A549 (cell line): ENCODE results near the gene GINS1.

ENCODE experiments used
- BHLHE40 ChIP-seq: IDR thresholded peaks from 2 replicates; pipeline ENCODE4 v1.6.1; 2012; ENCODE audit warnings: low read depth, low read length, inconsistent platforms
- EP300 ChIP-seq, 2 experiments: fragments of >200 bp; sonication (Bioruptor Twin); formaldehyde crosslinking; IDR thresholded peaks; 2 replicates in 1 of 2; 3 replicates in 1 of 2; pipeline ENCODE4 v1.6.1; 2016 to 2017
- ESRRA ChIP-seq: fragments of 150-350 bp; IDR thresholded peaks from 2 replicates; pipeline ENCODE4 v1.6.1; 2014; ENCODE audit warnings: mild to moderate bottlenecking, low read length, borderline replicate concordance
- FOSL2 ChIP-seq, 2 experiments: fragments of 450-650 bp in 1 of 2; fragments of >200 bp in 1 of 2; sonication (Bioruptor Twin) in 1 of 2; formaldehyde crosslinking; IDR thresholded peaks; 2 replicates each; pipeline versions ENCODE4 v1.5.0 to v1.6.1; 2016 to 2020; ENCODE audit warnings: mild to moderate bottlenecking in 1 of 2, moderate library complexity in 1 of 2
- MAFK ChIP-seq: fragments of 450-650 bp; IDR thresholded peaks from 2 replicates; pipeline ENCODE4 v1.6.1; 2014; ENCODE audit not compliant: partially characterized antibody
- POLR2A ChIP-seq: IDR thresholded peaks from 2 replicates; pipeline ENCODE4 v1.6.1; 2012; ENCODE audit warnings: mild to moderate bottlenecking, low read length
- SREBF2 ChIP-seq: fragments of 450-650 bp; IDR thresholded peaks from 2 replicates; pipeline ENCODE4 v1.6.1; 2014; ENCODE audit warnings: mild to moderate bottlenecking, moderate library complexity
- TP53 ChIP-seq: fragments of 250-450 bp; sonication (Bioruptor Pico); IDR thresholded peaks from 2 replicates; pipeline ENCODE4 v1.5.0; 2021; ENCODE audit warnings: mild to moderate bottlenecking, moderate library complexity
- TF ChIP-seq, protein P1 (sequence below): IDR thresholded peaks from 2 replicates; pipeline ENCODE4 v1.6.1; 2012
- TF ChIP-seq, protein P2 (sequence below): fragments of >200 bp; sonication (Bioruptor Twin); formaldehyde crosslinking; IDR thresholded peaks from 3 replicates; pipeline ENCODE4 v1.5.1; 2016
- TF ChIP-seq, protein P3 (sequence below): fragments of 250-450 bp; sonication (Bioruptor Pico); IDR thresholded peaks from 2 replicates; pipeline ENCODE4 v1.5.0; 2021; ENCODE audit warnings: mild to moderate bottlenecking, moderate library complexity, borderline replicate concordance

DNA sequence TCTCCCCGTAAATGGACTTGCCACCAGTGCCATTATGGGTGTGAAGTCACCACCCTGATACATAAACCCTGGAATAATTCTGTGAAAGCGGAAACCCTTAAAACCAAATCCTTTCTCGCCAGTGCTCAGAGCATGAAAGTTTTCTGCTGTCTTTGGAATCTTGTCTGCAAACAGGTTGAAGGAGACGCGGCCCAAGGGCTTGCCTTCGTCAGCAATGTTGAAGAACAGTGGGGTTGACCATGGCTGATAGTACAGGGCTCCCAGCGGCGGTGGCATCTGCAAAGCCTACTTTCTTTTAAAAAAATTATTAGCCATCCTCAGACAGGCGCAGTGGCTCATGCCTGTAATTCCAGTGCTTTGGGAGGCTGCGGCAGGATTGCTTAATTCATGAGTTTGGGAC, 38.9 kb upstream of the GINS1 start:
- TF ChIP-seq BHLHE40 (no peak), SREBF2 (no peak), FOSL2 (IDR thresholded peaks at IDR 0.05) (no peak), FOSL2 (CRISPR knock-in tag; IDR thresholded peaks at IDR 0.05) (no peak), POLR2A (no peak), TP53 (CRISPR knock-in tag) (no peak), EP300 (IDR thresholded peaks at IDR 0.05) (no peak), MAFK (no peak), ESRRA (no peak)
- TF ChIP-seq, protein P1, sequence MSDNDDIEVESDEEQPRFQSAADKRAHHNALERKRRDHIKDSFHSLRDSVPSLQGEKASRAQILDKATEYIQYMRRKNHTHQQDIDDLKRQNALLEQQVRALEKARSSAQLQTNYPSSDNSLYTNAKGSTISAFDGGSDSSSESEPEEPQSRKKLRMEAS: no peak
- TF ChIP-seq, protein P2, sequence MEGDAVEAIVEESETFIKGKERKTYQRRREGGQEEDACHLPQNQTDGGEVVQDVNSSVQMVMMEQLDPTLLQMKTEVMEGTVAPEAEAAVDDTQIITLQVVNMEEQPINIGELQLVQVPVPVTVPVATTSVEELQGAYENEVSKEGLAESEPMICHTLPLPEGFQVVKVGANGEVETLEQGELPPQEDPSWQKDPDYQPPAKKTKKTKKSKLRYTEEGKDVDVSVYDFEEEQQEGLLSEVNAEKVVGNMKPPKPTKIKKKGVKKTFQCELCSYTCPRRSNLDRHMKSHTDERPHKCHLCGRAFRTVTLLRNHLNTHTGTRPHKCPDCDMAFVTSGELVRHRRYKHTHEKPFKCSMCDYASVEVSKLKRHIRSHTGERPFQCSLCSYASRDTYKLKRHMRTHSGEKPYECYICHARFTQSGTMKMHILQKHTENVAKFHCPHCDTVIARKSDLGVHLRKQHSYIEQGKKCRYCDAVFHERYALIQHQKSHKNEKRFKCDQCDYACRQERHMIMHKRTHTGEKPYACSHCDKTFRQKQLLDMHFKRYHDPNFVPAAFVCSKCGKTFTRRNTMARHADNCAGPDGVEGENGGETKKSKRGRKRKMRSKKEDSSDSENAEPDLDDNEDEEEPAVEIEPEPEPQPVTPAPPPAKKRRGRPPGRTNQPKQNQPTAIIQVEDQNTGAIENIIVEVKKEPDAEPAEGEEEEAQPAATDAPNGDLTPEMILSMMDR: no peak
- TF ChIP-seq, protein P3, sequence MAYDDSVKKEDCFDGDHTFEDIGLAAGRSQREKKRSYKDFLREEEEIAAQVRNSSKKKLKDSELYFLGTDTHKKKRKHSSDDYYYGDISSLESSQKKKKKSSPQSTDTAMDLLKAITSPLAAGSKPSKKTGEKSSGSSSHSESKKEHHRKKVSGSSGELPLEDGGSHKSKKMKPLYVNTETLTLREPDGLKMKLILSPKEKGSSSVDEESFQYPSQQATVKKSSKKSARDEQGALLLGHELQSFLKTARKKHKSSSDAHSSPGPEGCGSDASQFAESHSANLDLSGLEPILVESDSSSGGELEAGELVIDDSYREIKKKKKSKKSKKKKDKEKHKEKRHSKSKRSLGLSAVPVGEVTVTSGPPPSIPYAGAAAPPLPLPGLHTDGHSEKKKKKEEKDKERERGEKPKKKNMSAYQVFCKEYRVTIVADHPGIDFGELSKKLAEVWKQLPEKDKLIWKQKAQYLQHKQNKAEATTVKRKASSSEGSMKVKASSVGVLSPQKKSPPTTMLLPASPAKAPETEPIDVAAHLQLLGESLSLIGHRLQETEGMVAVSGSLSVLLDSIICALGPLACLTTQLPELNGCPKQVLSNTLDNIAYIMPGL (CRISPR knock-in tag): no peak
